Loucy (cell line): ENCODE measurements around the gene CEP112.

Source experiments
- H2AFZ ChIP-seq: fragments of 200-600 bp; sonication (generic); 2 replicates; pipeline ENCODE4 v1.6.0; 2016; ENCODE audit warnings: antibody characterized with exemption, mild to moderate bottlenecking, low read length, moderate library complexity
- H3F3A ChIP-seq: fragments of 200-600 bp; 2 replicates; pipeline ENCODE4 v1.6.0; 2016; ENCODE audit warnings: antibody characterized with exemption, low read depth, mild to moderate bottlenecking
- H3K27me3 ChIP-seq: fragments of 200-600 bp; sonication (generic); 2 replicates; pipeline ENCODE4 v1.6.1; 2014; ENCODE audit warnings: low read length, mild to moderate bottlenecking; ENCODE audit not compliant: insufficient read depth, poor library complexity, severe bottlenecking
- H3K36me3 ChIP-seq: fragments of 200-600 bp; sonication (generic); 2 replicates; pipeline ENCODE4 v1.6.1; 2016; ENCODE audit warnings: low read length; ENCODE audit not compliant: insufficient read depth
- H3K4me1 ChIP-seq: fragments of 200-600 bp; sonication (generic); 2 replicates; pipeline ENCODE4 v1.5.1; 2014; ENCODE audit warnings: low read length, mild to moderate bottlenecking; ENCODE audit not compliant: insufficient read depth, poor library complexity, severe bottlenecking
- H3K4me2 ChIP-seq: fragments of 200-600 bp; sonication (generic); 2 replicates; pipeline ENCODE4 v1.6.0; 2014; ENCODE audit warnings: antibody characterized with exemption, low read length, low read depth, mild to moderate bottlenecking; ENCODE audit not compliant: poor library complexity, severe bottlenecking
- H3K4me3 ChIP-seq: fragments of 200-600 bp; sonication (generic); 2 replicates; pipeline ENCODE4 v1.5.1; 2014; ENCODE audit warnings: low read length, mild to moderate bottlenecking, mixed read lengths; ENCODE audit not compliant: poor library complexity, severe bottlenecking
- H3K79me2 ChIP-seq: fragments of 200-600 bp; sonication (generic); 2 replicates; pipeline ENCODE4 v1.6.1; 2014; ENCODE audit warnings: low read length; ENCODE audit not compliant: insufficient read depth
- H3K9ac ChIP-seq: fragments of 200-600 bp; sonication (generic); 2 replicates; pipeline ENCODE4 v1.6.0; 2014; ENCODE audit warnings: mild to moderate bottlenecking, low read depth, low read length, moderate library complexity; ENCODE audit not compliant: poor library complexity, severe bottlenecking
- H3K9me2 ChIP-seq: fragments of 200-600 bp; sonication (generic); replicated peaks from 2 replicates; pipeline ENCODE4 v1.6.1; 2016; ENCODE audit warnings: low read depth, low read length, mixed read lengths
- H3K9me3 ChIP-seq: fragments of 200-600 bp; sonication (generic); 2 replicates; pipeline ENCODE4 v1.6.1; 2014; ENCODE audit warnings: mild to moderate bottlenecking, antibody characterized with exemption, low read length, low read depth; ENCODE audit not compliant: insufficient read depth
- H4K20me1 ChIP-seq: fragments of 200-600 bp; sonication (generic); 2 replicates; pipeline ENCODE4 v1.6.0; 2014; ENCODE audit warnings: antibody characterized with exemption, low read length, mild to moderate bottlenecking; ENCODE audit not compliant: insufficient read depth, poor library complexity, severe bottlenecking
- EZH2phosphoT487 ChIP-seq: fragments of 200-600 bp; IDR thresholded peaks from 2 replicates; pipeline ENCODE4 v1.6.1; 2018; ENCODE audit warnings: antibody characterized with exemption, mild to moderate bottlenecking, moderate library complexity, borderline replicate concordance
- TF ChIP-seq, protein P1 (sequence below): fragments of 200-600 bp; sonication (generic); conservative IDR thresholded peaks from 2 replicates; pipeline ENCODE4 v1.5.1; 2014; ENCODE audit warnings: mild to moderate bottlenecking, antibody characterized with exemption, low read length

The CEP112 gene

DNA sequence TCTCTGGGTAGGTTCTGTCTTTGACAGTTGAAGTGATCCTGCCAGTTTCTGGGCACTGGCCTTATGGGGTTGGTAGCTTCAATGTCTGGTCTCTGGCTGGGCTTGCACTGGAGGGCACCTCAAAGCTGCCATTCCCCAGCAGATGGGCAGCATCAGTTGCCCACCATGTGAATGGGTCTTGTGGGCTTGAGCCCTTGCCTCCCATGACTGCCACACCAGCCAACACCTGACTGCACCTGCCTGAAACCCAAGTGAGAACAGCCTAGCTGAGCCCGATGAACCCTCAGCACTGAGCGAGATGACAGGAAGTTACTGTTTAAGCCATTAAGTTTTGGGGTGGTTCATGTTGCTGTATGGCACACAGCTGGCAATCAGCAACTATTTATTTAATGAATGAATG, 561.4 kb downstream of the CEP112 start:
- no peaks in the 10 kb centered on the region for H3K27me3 ChIP-seq
- no peaks in the 10 kb centered on the region for H4K20me1 ChIP-seq
- H3K79me2 ChIP-seq, result no peaks in the 10 kb centered on the region
- no peaks in the 10 kb centered on the region for H3K9me2 ChIP-seq
- no peak for TF ChIP-seq EZH2phosphoT487
- TF ChIP-seq, protein P1, sequence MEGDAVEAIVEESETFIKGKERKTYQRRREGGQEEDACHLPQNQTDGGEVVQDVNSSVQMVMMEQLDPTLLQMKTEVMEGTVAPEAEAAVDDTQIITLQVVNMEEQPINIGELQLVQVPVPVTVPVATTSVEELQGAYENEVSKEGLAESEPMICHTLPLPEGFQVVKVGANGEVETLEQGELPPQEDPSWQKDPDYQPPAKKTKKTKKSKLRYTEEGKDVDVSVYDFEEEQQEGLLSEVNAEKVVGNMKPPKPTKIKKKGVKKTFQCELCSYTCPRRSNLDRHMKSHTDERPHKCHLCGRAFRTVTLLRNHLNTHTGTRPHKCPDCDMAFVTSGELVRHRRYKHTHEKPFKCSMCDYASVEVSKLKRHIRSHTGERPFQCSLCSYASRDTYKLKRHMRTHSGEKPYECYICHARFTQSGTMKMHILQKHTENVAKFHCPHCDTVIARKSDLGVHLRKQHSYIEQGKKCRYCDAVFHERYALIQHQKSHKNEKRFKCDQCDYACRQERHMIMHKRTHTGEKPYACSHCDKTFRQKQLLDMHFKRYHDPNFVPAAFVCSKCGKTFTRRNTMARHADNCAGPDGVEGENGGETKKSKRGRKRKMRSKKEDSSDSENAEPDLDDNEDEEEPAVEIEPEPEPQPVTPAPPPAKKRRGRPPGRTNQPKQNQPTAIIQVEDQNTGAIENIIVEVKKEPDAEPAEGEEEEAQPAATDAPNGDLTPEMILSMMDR, result no peak
- no peaks in the 10 kb centered on the region for H3K9me3 ChIP-seq
- no peaks in the 10 kb centered on the region for H3F3A ChIP-seq
- no peaks in the 10 kb centered on the region for H3K36me3 ChIP-seq
- no peak overlapping the region for H3K4me2 ChIP-seq
- no peak overlapping the region for H3K9ac ChIP-seq
- H3K4me3 ChIP-seq, result no peak overlapping the region
- no peak overlapping the region for H2AFZ ChIP-seq
- no peaks in the 10 kb centered on the region for H3K4me1 ChIP-seq

DNA sequence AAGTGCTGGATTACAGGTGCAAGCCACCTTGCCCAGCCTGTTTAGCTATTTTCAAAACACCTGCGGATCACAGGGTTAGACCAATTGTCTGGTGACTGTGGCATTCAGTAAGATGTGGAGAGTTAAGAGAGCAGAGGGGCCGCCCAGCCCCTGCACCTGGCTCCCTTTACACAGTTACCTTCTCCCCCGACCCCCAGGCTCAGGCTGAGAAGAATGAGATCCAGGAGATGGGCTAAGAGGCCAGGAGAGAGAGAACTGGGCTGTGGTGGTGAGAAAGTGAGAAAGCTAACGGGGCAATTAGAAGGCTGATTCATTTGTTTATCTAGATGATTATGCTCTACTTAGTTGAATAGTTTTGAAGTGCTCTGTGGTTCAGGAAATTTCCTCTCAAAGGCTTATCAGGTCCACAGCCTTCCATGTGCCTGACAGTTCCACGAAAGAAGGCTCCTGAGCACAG, 562.7 kb downstream of the CEP112 start:
- TF ChIP-seq EZH2phosphoT487, result no peak
- TF ChIP-seq, protein P1, result no peak
- Histone ChIP-seq H3K79me2 (no peaks in the 10 kb centered on the region), H3K4me1 (no peaks in the 10 kb centered on the region), H3K4me2 (no peak overlapping the region), H4K20me1 (no peaks in the 10 kb centered on the region), H3F3A (no peaks in the 10 kb centered on the region), H2AFZ (no peak overlapping the region), H3K9ac (no peak overlapping the region), H3K4me3 (no peak overlapping the region), H3K27me3 (no peaks in the 10 kb centered on the region), H3K9me2 (no peaks in the 10 kb centered on the region), H3K9me3 (no peaks in the 10 kb centered on the region), H3K36me3 (no peaks in the 10 kb centered on the region)

DNA sequence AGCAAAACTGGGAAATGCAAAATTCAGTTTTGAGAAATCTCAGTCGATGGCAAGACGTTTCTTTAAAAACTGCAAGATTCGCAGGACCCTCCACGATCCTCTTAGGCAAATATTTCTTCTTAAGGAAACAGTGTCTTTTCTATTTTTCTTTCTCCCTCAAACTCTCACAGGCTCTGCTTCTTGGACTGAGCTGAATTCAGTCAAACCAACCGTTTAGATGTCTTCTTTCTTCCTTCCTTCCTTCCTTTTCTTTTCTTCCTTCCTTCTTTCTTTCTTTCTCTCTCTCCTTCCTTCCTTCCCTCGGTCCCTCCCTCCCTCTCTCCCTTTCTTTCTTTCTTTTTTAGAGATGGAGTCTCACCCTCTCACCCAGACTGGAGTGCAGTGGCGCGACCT, 563.3 kb downstream of the CEP112 start:
- no peaks in the 10 kb centered on the region for H3K79me2 ChIP-seq
- no peaks in the 10 kb centered on the region for H4K20me1 ChIP-seq
- H2AFZ ChIP-seq, result no peak overlapping the region
- TF ChIP-seq, protein P1, result no peak
- TF ChIP-seq EZH2phosphoT487, result no peak
- no peak overlapping the region for H3K4me2 ChIP-seq
- no peak overlapping the region for H3K9ac ChIP-seq
- H3K27me3 ChIP-seq, result no peaks in the 10 kb centered on the region
- no peaks in the 10 kb centered on the region for H3K9me2 ChIP-seq
- no peaks in the 10 kb centered on the region for H3F3A ChIP-seq
- H3K4me1 ChIP-seq, result no peaks in the 10 kb centered on the region
- H3K36me3 ChIP-seq, result no peaks in the 10 kb centered on the region
- H3K4me3 ChIP-seq, result no peak overlapping the region
- H3K9me3 ChIP-seq, result no peaks in the 10 kb centered on the region
